NOMO-1 treated with dmso at 0.1 percent for 144 hours (cell line): Measurements from ENCODE around the gene PPT1.
"Not testable (repeated sequence)": the region's sequence is repeated elsewhere in the genome, so short reads cannot be mapped to it uniquely, and the experiment has no call there.

Experiments
- DNase-seq: peaks from one replicate; lab custom pipeline; 2025; ENCODE audit not compliant: unreplicated experiment; lab: John Stamatoyannopoulos, UW

The PPT1 gene

GRCh38 chr1:40057310-40058030 is 39.6 kb downstream of the PPT1 start:
- no peak for DNase-seq

- DNase-seq, result no peak
These were observed 40.3 kb downstream of the PPT1 start for GRCh38 chr1:40056519-40057309.

GRCh38 chr1:40053138-40053887 is 43.7 kb downstream of the PPT1 start:
- no peak for DNase-seq

- peak; percentile 62 for DNase-seq
These were observed 46.2 kb downstream of the PPT1 start for GRCh38 chr1:40050863-40051262.

GRCh38 chr1:40049725-40050124 is 47.3 kb downstream of the PPT1 start:
- no peak for DNase-seq

GRCh38 chr1:40047769-40048168 is 49.3 kb downstream of the PPT1 start:
- DNase-seq, result no peak

- no peak for DNase-seq
These were observed 49.8 kb downstream of the PPT1 start for GRCh38 chr1:40047276-40047675.

GRCh38 chr1:40045766-40046165 is 51.3 kb downstream of the PPT1 start:
- DNase-seq, result no peak

GRCh38 chr1:40045182-40045581 is 51.9 kb downstream of the PPT1 start:
- no peak for DNase-seq

- DNase-seq, result no peak
These were observed 52.9 kb downstream of the PPT1 start for GRCh38 chr1:40044110-40044509.

GRCh38 chr1:40042341-40042740 is 54.7 kb downstream of the PPT1 start:
- DNase-seq, result no peak

- no peak for DNase-seq
These were observed 55.6 kb downstream of the PPT1 start for GRCh38 chr1:40041466-40041838.

GRCh38 chr1:40040511-40041465 is 56.3 kb downstream of the PPT1 start, which contains the start of gene CAP1:
Gene CAP1, plus strand, starts transcription at chr1:40040729. Its CDS starts 18,618 bp downstream, at chr1:40059347.
- DNase-seq, result peak; percentile 97

- DNase-seq, result peak; percentile 89
These were observed 57.1 kb downstream of the PPT1 start for GRCh38 chr1:40039757-40040510.

GRCh38 chr1:40039245-40039756 is 57.8 kb downstream of the PPT1 start:
- peak; percentile 65 for DNase-seq

- peak; percentile 32 for DNase-seq
These were observed 58.4 kb downstream of the PPT1 start for GRCh38 chr1:40038697-40039096.

GRCh38 chr1:40037254-40037653 is 59.8 kb downstream of the PPT1 start:
- not testable (repeated sequence) for DNase-seq

GRCh38 chr1:40036574-40036973 is 60.5 kb downstream of the PPT1 start:
- DNase-seq, result no peak

GRCh38 chr1:40034869-40035268 is 62.2 kb downstream of the PPT1 start:
- no peak for DNase-seq
